ENCODE measurements around the gene ZNF205. TPM values are rescaled to one million over a fixed set of nuclear protein-coding genes. Genes with fewer than 3 reads are reported as not detected.
A peak's percentile ranks its signal among the peaks of the same experiment; 100 is the strongest.

Gene ZNF205
- total and polyA plus RNA-seq, 2 of the 13 experiments (the other 11 are each of a cell fraction or from before 2014, with no cell fraction given): 5.8 to 10.2 TPM

- TF ChIP-seq ZFX (CRISPR knock-in tag; IDR thresholded peaks at IDR 0.05; ENCODE audit: low read depth): peak; percentile 3; the same call in 1 of the 2 replicates
- TF ChIP-seq ZNF841 (CRISPR knock-in tag; IDR thresholded peaks at IDR 0.05; ENCODE audit: borderline replicate concordance): no peak
- no peak for TF ChIP-seq MBD4 (IDR thresholded peaks at IDR 0.05; ENCODE audit: borderline replicate concordance, low read length)
- no peak for TF ChIP-seq PCBP2 (optimal IDR thresholded peaks at IDR 0.05; ENCODE audit: low read depth, low read length, poor library complexity, severe bottlenecking)
- no peak for TF ChIP-seq ZNF780A (CRISPR knock-in tag; IDR thresholded peaks at IDR 0.05)
- no peak for TF ChIP-seq ZNF441 (CRISPR knock-in tag; IDR thresholded peaks at IDR 0.05; ENCODE audit: borderline replicate concordance)
- no peak for TF ChIP-seq ZNF619 (CRISPR knock-in tag; IDR thresholded peaks at IDR 0.05)
- no peak for TF ChIP-seq ARID5B (CRISPR knock-in tag; IDR thresholded peaks at IDR 0.05)
- TF ChIP-seq THAP8 (CRISPR knock-in tag; IDR thresholded peaks at IDR 0.05; ENCODE audit: borderline replicate concordance): no peak
- no peak; the same call in 1 of the 2 replicates for TF ChIP-seq SAP130 (CRISPR knock-in tag; IDR thresholded peaks at IDR 0.05; ENCODE audit: low read depth)
- TF ChIP-seq NCOR1 (IDR thresholded peaks at IDR 0.05; ENCODE audit: borderline replicate concordance, low read length): no peak
- no peak for TF ChIP-seq NR1H2 (CRISPR knock-in tag; IDR thresholded peaks at IDR 0.05; ENCODE audit: borderline replicate concordance, low read depth)
- TF ChIP-seq ZNF138 (CRISPR knock-in tag; IDR thresholded peaks at IDR 0.05; ENCODE audit: low read depth): no peak
- TF ChIP-seq HHEX (CRISPR knock-in tag; IDR thresholded peaks at IDR 0.05): no peak
- 0 out of 2 replicates have a peak, but pooled peaks have one; percentile 37 for TF ChIP-seq ZNF607 (CRISPR knock-in tag; IDR thresholded peaks at IDR 0.05; ENCODE audit: borderline replicate concordance)
- TF ChIP-seq ZBTB42 (CRISPR knock-in tag; IDR thresholded peaks at IDR 0.05): no peak
- no peak for TF ChIP-seq ZNF24 (IDR thresholded peaks at IDR 0.05)
- TF ChIP-seq KLF6 (CRISPR knock-in tag; IDR thresholded peaks at IDR 0.05): no peak
- TF ChIP-seq ZBTB7B (CRISPR knock-in tag; IDR thresholded peaks at IDR 0.05): no peak
- no peak for TF ChIP-seq ATF3 (CRISPR knock-in tag; IDR thresholded peaks at IDR 0.05)
- TF ChIP-seq NPAS2 (CRISPR knock-in tag; IDR thresholded peaks at IDR 0.05; ENCODE audit: borderline replicate concordance): no peak
- TF ChIP-seq DDIT3 (CRISPR knock-in tag; IDR thresholded peaks at IDR 0.05): no peak
- peak; percentile 22; the same call in 1 of the 2 replicates for TF ChIP-seq ZNF274 (CRISPR knock-in tag; IDR thresholded peaks at IDR 0.05)
- TF ChIP-seq SMAD9 (CRISPR knock-in tag; IDR thresholded peaks at IDR 0.05): no peak
- TF ChIP-seq ZNF773 (CRISPR knock-in tag; IDR thresholded peaks at IDR 0.05; ENCODE audit: borderline replicate concordance): no peak
- 0 out of 2 replicates have a peak, but pooled peaks have one; percentile 7 for TF ChIP-seq MYC (CRISPR knock-in tag; IDR thresholded peaks at IDR 0.05; ENCODE audit: borderline replicate concordance)
Observed at GRCh38 chr16:3066440-3066748, 46.0 kb upstream of the ZNF205 start (continued).

All from HepG2 (cell line).